Kidney (tissue), 14 donors: ENCODE measurements around the gene CD58. TPM values are rescaled to one million over a fixed set of nuclear protein-coding genes. Genes with fewer than 3 reads are reported as not detected.
"Not testable (repeated sequence)": the region's sequence is repeated elsewhere in the genome, so short reads cannot be mapped to it uniquely, and the experiment has no call there.

Source experiments
- DNase-seq, 5 donors: peaks; one replicate each; pipeline ENCODE4 v3.0.0-alpha.2; 2013 to 2020
- FAIRE-seq: peaks from 2 replicates; lab custom pipeline; 2012; peaks lifted over from hg19 to GRCh38; lab: Jason Lieb, UNC
- H3K27ac ChIP-seq, 2 donors: one replicate each; pipeline ENCODE4 v1.7.0; 2013; ENCODE audit warnings: low read depth in 2 of 2, low read length in 2 of 2, inconsistent platforms in 1 of 2
- H3K27me3 ChIP-seq: one replicate; pipeline ENCODE4 v1.7.1; 2013; ENCODE audit warnings: low read length, inconsistent platforms; ENCODE audit not compliant: control insufficient read depth, insufficient read depth
- H3K36me3 ChIP-seq, 3 donors: one replicate each; pipeline versions ENCODE4 v1.7.0 to v1.7.1; 2013; ENCODE audit warnings: low read length in 3 of 3, control low read depth in 1 of 3, inconsistent platforms in 1 of 3; ENCODE audit not compliant: insufficient read depth in 3 of 3, control insufficient read depth in 2 of 3
- H3K4me1 ChIP-seq, 3 donors: one replicate each; pipeline versions ENCODE4 v1.7.0 to v1.7.1; 2013; ENCODE audit warnings: low read length in 3 of 3, inconsistent platforms in 1 of 3, low read depth in 1 of 3; ENCODE audit not compliant: control insufficient read depth in 2 of 3, insufficient read depth in 2 of 3
- H3K4me3 ChIP-seq, 3 donors: one replicate each; pipeline versions ENCODE4 v1.7.0 to v1.8.1; 2013; ENCODE audit warnings: low read length in 3 of 3, control low read depth in 1 of 3, inconsistent platforms in 1 of 3
- H3K9ac ChIP-seq, 3 donors: one replicate each; pipeline versions ENCODE4 v1.7.0 to v1.7.1; 2013; ENCODE audit warnings: low read length in 3 of 3, control low read depth in 1 of 3, inconsistent platforms in 1 of 3
- H3K9me3 ChIP-seq, 3 donors: one replicate each; pipeline versions ENCODE4 v1.7.0 to v1.7.1; 2013; ENCODE audit warnings: low read length in 3 of 3, control low read depth in 1 of 3, inconsistent platforms in 1 of 3; ENCODE audit not compliant: control insufficient read depth in 2 of 3, insufficient read depth in 1 of 3
- intact Hi-C: fragments of 100-400 bp; cut with DNase I; formaldehyde crosslinking; loops from one replicate; pipeline ENCODE4 v1.11.1; 2022
- polyA plus RNA-seq: library from polyadenylated mRNA; stranded (reverse); fragments of 350-450 nt; fragmentation: Illumina TruSeq; extraction: RNeasy Lipid Tissue Mini Kit (QIAGEN cat#74804); gene quantifications from one replicate; pipeline ENCODE4 v1.2.3, GENCODE V29; 2014; ENCODE audit warnings: low read depth, low replicate concordance; ENCODE audit not compliant: insufficient read depth
- total RNA-seq: library from RNA; stranded (reverse); fragmentation: NEBNext Ultra II Directional; extraction: Animal tissue kit (Norgen Biotek cat#: 25700); gene quantifications from one replicate; pipeline ENCODE4 v1.2.1, GENCODE V29; 2021
- TF ChIP-seq, protein P1 (sequence below): IDR thresholded peaks from 3 replicates; pipeline ENCODE4 v1.5.1; 2012; ENCODE audit warnings: mild to moderate bottlenecking, moderate library complexity, borderline replicate concordance; ENCODE audit not compliant: insufficient read depth; ENCODE audit errors: extremely low read depth
- donor health status: control.
- donor health status: control.
- donor health status: control.
- donor health status: control.
- donor health status: control.
- donor health status: DM: yes; HTN: yes; CAD: no.
- donor health status: Normal renal cell carcinoma (clear cell type).

The CD58 gene
- total and polyA plus RNA-seq, 2 donors from 2014 or later: 27.4 to 36.6 TPM

DNA sequence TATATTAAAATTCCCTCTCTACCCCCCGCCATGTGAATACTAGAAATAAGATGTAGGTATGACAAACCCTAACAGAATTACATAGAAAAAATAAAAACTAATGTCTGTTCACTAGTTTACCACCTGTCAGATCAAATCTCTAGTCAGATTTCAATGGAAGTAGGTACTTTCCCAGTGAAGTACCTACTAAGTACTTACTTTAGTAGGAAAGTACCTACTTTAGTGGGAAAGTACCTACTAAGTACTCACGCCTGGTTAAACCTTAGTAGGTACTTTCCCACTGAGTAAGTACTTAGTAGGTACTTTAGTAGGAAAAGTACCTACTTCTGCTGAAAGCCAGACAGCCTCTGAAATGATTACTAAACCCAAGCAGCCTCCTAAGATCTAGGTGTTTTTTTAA is 38.0 kb upstream of the CD58 start:
- H3K27me3 ChIP-seq, FAIRE-seq, DNase-seq, H3K4me1 ChIP-seq, H3K27ac ChIP-seq, intact Hi-C loops, H3K9ac ChIP-seq, H3K9me3 ChIP-seq, H3K36me3 ChIP-seq, H3K4me3 ChIP-seq: not testable (repeated sequence)

DNA sequence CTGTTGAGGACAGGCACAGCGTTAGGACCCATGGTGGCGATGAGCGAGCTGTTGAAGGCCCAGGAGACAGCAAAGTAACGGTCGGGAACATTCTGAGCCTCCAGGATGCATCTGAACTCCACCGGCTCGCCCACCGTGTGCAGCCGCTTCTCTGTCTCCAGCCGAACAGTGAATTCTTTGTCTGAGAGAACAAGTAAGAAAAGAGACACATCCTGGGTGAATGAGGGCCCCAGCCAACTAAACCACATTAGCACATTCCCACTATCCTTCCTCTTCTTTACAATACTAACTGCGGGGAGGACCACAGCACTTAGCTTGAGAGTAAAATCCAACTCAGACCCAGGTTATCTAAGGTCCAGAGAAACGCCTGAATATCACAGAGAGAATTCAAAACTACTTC is 37.3 kb upstream of the CD58 start:
- not testable (repeated sequence) for FAIRE-seq, DNase-seq

DNA sequence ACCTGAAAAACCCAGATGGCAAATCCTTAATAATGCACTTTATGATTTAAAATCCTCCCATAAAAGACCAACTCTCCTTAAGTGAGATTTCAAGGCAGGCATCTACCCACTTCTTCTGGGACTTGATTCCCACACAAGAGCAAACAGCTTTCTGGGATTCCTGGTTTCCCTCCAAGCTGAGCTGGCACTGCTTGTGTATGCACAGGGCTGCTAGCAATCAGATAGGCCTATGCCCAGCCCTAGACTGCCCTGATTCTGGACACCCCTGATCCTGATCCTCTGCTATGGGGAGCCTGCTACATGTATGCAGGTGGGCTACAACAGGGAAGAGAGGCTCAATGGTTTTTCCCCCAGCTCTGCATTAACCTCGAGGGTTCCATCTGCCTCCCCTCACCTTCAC is 36.6 kb upstream of the CD58 start:
- H3K9me3 ChIP-seq, H3K4me3 ChIP-seq, H3K9ac ChIP-seq, H3K27ac ChIP-seq, H3K4me1 ChIP-seq, FAIRE-seq, H3K36me3 ChIP-seq, intact Hi-C loops, H3K27me3 ChIP-seq, DNase-seq: not testable (repeated sequence)

More for the DNA sequence above, 37.3 kb upstream of the CD58 start:
- H3K9ac ChIP-seq, H3K27ac ChIP-seq, H3K36me3 ChIP-seq, H3K27me3 ChIP-seq, H3K4me3 ChIP-seq, H3K4me1 ChIP-seq, intact Hi-C loops, H3K9me3 ChIP-seq: not testable (repeated sequence)

DNA sequence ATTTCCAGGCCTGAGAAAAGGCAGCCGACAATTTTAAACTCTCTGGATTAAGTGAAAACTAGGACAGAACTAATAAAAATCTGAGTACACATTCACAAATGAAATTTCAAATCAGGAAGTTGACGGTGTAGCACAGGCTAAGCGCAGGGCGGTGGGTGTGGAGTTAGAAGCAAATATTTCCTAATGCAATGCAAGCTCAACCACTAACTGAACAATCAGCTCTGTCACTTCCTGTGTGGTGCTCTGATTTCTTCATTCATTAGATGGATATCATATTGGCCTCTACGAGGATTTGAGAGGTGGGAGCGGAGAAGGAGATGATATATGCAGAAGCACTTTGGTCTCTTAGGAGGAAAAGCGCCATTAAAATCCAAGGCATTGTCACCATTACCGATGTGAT is 35.2 kb upstream of the CD58 start:
- H3K4me3 ChIP-seq, DNase-seq, intact Hi-C loops, H3K27me3 ChIP-seq, H3K4me1 ChIP-seq, H3K36me3 ChIP-seq, FAIRE-seq, H3K9me3 ChIP-seq, H3K9ac ChIP-seq, H3K27ac ChIP-seq: not testable (repeated sequence)

DNA sequence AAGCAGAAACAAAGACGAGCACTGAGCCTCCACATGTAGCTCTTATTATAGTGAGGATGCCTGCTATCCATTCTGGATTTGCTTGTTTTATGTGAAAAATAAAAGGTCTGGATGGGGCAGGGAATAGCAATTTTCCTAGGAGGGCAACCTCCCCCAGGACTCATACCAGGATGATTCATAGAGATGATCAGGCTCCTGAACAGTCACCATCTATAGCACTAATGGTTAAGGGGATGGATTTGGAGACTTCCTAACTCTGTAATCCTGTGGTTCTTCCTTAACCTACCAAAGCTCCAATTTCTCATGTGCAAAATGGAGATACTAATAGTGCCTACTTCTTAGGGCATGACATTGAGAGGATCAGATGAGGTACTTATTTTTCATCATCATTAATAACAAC is 34.5 kb upstream of the CD58 start:
- H3K27me3 ChIP-seq: no peaks in the 10 kb centered on the region
- no peaks in the 10 kb centered on the region for H3K9me3 ChIP-seq
- DNase-seq (no peak), FAIRE-seq (no peak)
- H3K4me3 ChIP-seq: no peak overlapping the region
- no peak overlapping the region for H3K9ac ChIP-seq
- no peak overlapping the region for H3K27ac ChIP-seq
- H3K36me3 ChIP-seq: no peaks in the 10 kb centered on the region
- TF ChIP-seq, protein P1, sequence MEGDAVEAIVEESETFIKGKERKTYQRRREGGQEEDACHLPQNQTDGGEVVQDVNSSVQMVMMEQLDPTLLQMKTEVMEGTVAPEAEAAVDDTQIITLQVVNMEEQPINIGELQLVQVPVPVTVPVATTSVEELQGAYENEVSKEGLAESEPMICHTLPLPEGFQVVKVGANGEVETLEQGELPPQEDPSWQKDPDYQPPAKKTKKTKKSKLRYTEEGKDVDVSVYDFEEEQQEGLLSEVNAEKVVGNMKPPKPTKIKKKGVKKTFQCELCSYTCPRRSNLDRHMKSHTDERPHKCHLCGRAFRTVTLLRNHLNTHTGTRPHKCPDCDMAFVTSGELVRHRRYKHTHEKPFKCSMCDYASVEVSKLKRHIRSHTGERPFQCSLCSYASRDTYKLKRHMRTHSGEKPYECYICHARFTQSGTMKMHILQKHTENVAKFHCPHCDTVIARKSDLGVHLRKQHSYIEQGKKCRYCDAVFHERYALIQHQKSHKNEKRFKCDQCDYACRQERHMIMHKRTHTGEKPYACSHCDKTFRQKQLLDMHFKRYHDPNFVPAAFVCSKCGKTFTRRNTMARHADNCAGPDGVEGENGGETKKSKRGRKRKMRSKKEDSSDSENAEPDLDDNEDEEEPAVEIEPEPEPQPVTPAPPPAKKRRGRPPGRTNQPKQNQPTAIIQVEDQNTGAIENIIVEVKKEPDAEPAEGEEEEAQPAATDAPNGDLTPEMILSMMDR: no peak
- no peaks in the 10 kb centered on the region for H3K4me1 ChIP-seq
- intact Hi-C loops: no loop called here

DNA sequence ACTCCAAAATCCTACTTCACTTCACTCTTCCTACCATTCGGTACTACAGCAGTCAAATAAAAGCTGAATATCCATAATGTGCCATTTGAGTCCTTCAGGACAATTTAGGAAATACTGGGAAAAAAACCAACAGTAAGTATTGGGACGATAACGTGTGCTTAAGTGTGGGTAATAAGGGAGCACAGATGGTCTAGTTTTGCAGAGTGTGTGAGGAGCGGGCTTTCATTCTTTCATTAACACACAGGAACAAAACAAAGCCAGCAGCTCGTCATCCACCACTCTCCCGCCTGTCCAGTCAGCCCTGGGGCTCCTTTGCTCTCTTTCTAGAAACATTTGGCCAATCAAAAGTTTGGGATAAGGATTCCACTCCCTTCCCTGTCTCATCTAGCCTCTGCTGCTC is 33.6 kb upstream of the CD58 start:
- H3K4me1 ChIP-seq, H3K9ac ChIP-seq, DNase-seq, intact Hi-C loops, H3K36me3 ChIP-seq, H3K4me3 ChIP-seq, FAIRE-seq, H3K27me3 ChIP-seq, H3K9me3 ChIP-seq, H3K27ac ChIP-seq: not testable (repeated sequence)

DNA sequence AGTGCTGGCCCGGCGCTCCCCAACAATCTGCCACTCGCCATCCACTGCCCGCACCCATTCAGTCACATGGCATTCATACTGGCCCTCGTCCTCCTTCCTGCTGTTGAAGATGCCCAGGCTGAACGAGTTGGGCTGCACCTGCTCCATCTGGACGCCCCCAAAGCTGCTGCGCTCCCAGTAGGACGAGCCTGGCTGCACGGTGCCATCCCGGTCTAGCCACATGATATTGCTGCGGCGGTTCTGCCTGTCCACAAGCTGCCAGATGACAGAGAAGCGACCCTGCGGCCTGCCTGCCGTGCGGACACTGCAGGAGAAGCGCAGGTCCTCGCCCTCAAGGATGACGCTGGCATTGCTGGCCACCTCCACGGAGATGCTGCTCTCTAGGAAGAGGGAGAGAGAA is 32.8 kb upstream of the CD58 start:
- H3K36me3 ChIP-seq, H3K4me3 ChIP-seq, intact Hi-C loops, H3K27me3 ChIP-seq, H3K27ac ChIP-seq, FAIRE-seq, DNase-seq, H3K9ac ChIP-seq, H3K4me1 ChIP-seq, H3K9me3 ChIP-seq: not testable (repeated sequence)

DNA sequence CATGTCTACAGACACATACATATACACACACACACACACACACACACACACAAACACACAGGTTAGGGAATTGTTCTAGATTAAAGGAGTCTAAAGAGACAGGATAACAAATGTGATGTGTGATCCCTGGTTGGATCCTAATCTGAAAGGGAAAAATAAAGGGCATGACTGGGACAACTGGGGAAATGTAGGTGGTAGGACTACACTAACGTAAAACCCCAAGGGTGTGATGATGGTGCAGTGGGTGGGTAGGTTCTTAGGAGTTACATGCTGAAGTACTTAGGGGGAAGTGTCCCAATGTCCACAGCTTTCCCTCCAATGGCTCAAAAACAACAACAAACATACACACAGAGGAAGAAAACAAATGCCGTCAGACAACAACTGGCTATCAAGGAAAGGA is 28.5 kb upstream of the CD58 start:
- H3K4me3 ChIP-seq, H3K36me3 ChIP-seq, H3K9ac ChIP-seq, H3K27ac ChIP-seq, FAIRE-seq, H3K27me3 ChIP-seq, H3K4me1 ChIP-seq, intact Hi-C loops, DNase-seq, H3K9me3 ChIP-seq: not testable (repeated sequence)
